ENCODE data around the gene ILF2. TPM values are rescaled to one million over a fixed set of nuclear protein-coding genes. Genes with fewer than 3 reads are reported as not detected.

The ILF2 gene
- total and polyA plus RNA-seq, 2 of the 13 experiments (the other 11 are each of a cell fraction or from before 2014, with no cell fraction given): 292 to 366 TPM

DNA sequence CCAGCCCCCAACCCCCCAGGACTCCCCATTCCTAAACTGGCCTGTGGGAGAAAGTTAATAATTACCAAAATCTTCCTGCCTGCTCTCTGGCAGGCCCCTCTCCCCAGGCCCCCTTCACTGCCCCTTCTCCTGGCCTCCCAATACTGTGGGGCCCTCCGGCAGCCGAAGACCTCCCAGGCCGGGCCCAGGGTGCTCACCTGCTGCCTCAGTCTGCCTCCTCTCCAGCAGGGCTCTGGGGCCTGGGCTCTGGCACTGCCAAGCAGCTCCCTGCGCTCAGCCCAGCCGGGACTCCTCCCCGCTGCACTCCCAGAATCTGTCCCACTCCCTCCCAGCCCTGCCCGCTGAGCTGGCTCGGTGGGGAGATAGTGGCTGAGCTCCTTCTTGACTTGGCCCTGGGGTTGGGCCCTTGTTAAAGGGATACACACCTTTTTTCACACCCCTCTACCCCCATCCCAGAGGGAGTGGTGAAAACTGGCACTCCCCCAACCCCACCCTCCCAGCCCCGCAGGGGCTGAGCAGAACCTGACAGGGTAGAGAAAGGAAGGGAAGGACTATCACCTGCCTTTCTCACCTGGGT is 58.0 kb downstream of the ILF2 start, which contains the start of gene S100A16 (continued):
- TF ChIP-seq, protein P1, sequence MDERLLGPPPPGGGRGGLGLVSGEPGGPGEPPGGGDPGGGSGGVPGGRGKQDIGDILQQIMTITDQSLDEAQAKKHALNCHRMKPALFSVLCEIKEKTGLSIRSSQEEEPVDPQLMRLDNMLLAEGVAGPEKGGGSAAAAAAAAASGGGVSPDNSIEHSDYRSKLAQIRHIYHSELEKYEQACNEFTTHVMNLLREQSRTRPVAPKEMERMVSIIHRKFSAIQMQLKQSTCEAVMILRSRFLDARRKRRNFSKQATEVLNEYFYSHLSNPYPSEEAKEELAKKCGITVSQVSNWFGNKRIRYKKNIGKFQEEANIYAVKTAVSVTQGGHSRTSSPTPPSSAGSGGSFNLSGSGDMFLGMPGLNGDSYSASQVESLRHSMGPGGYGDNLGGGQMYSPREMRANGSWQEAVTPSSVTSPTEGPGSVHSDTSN (CRISPR knock-in tag; IDR thresholded peaks at IDR 0.05): no peak
- no peak for TF ChIP-seq ZKSCAN5 (CRISPR knock-in tag; IDR thresholded peaks at IDR 0.05)
- TF ChIP-seq ARID2 (CRISPR knock-in tag; IDR thresholded peaks at IDR 0.05; ENCODE audit: borderline replicate concordance): no peak
- TF ChIP-seq ZFP62 (CRISPR knock-in tag; IDR thresholded peaks at IDR 0.05): no peak
- TF ChIP-seq KLF11 (CRISPR knock-in tag; IDR thresholded peaks at IDR 0.05): no peak
- no peak for TF ChIP-seq AFF4 (CRISPR knock-in tag; IDR thresholded peaks at IDR 0.05)
- no peak for TF ChIP-seq MAF1 (CRISPR knock-in tag; IDR thresholded peaks at IDR 0.05; ENCODE audit: borderline replicate concordance)
- TF ChIP-seq DPF2 (CRISPR knock-in tag; IDR thresholded peaks at IDR 0.05; ENCODE audit: borderline replicate concordance, low read depth): no peak; the same call in 1 of the 2 replicates
- TF ChIP-seq TGIF2 (CRISPR knock-in tag; IDR thresholded peaks at IDR 0.05): no peak
- no peak for TF ChIP-seq HOXA7 (CRISPR knock-in tag; IDR thresholded peaks at IDR 0.05)
- TF ChIP-seq SIX1 (CRISPR knock-in tag; IDR thresholded peaks at IDR 0.05; ENCODE audit: borderline replicate concordance): no peak
- TF ChIP-seq ISL2 (CRISPR knock-in tag; IDR thresholded peaks at IDR 0.05): peak; percentile 19; the same call in 1 of the 2 replicates
- peak; percentile 77 for TF ChIP-seq ZNF556 (CRISPR knock-in tag; IDR thresholded peaks at IDR 0.05; ENCODE audit: borderline replicate concordance)
- 0 out of 2 replicates have a peak, but pooled peaks have one; percentile 36 for TF ChIP-seq ZNF343 (CRISPR knock-in tag; IDR thresholded peaks at IDR 0.05)
- no peak for TF ChIP-seq ERF (CRISPR knock-in tag; IDR thresholded peaks at IDR 0.05)
- no peak for TF ChIP-seq EZH2 (conservative IDR thresholded peaks at IDR 0.05; ENCODE audit: low read depth, low read length)
- peak; percentile 32 for TF ChIP-seq AGO2 (optimal IDR thresholded peaks at IDR 0.05; ENCODE audit: low read depth, low read length)
- TF ChIP-seq ZFP90 (CRISPR knock-in tag; IDR thresholded peaks at IDR 0.05; ENCODE audit: borderline replicate concordance): no peak
- TF ChIP-seq SAFB2 (CRISPR knock-in tag; IDR thresholded peaks at IDR 0.05; ENCODE audit: borderline replicate concordance, low read depth): no peak
- no peak for TF ChIP-seq RXRA (CRISPR knock-in tag; IDR thresholded peaks at IDR 0.05)
- TF ChIP-seq ISX (CRISPR knock-in tag; conservative IDR thresholded peaks at IDR 0.05): no peak
- no peak for TF ChIP-seq ZNF446 (CRISPR knock-in tag; IDR thresholded peaks at IDR 0.05)
- TF ChIP-seq LCORL (IDR thresholded peaks at IDR 0.05): no peak
- peak; percentile 64; the same call in 1 of the 2 replicates for TF ChIP-seq LCORL (CRISPR knock-in tag; IDR thresholded peaks at IDR 0.05)
